ENCODE measurements around the gene RBM38.

- no peak for TF ChIP-seq POLR2A (IDR thresholded peaks at IDR 0.05; ENCODE audit: low read length)
- TF ChIP-seq MAX (IDR thresholded peaks at IDR 0.05), result no peak
- no peak for TF ChIP-seq CTCF (IDR thresholded peaks at IDR 0.05)
- TF ChIP-seq RNF2 (IDR thresholded peaks at IDR 0.05; ENCODE audit: borderline replicate concordance, low read depth), result no peak
- no peak for TF ChIP-seq RFX5 (IDR thresholded peaks at IDR 0.05)
- TF ChIP-seq CEBPB (IDR thresholded peaks at IDR 0.05), result no peak
- no peak for TF ChIP-seq TFCP2L1 (CRISPR knock-in tag; IDR thresholded peaks at IDR 0.05)
- TF ChIP-seq SREBF2 (IDR thresholded peaks at IDR 0.05), result no peak
- no peak for TF ChIP-seq HOXB5 (CRISPR knock-in tag; IDR thresholded peaks at IDR 0.05)
- no peak for TF ChIP-seq POLR2AphosphoS2 (conservative IDR thresholded peaks at IDR 0.05; ENCODE audit: low read length)
- no peak for TF ChIP-seq RARB (CRISPR knock-in tag; IDR thresholded peaks at IDR 0.05)
- no peak for TF ChIP-seq JUNB (IDR thresholded peaks at IDR 0.05)
- no peak for TF ChIP-seq ELK1 (IDR thresholded peaks at IDR 0.05; ENCODE audit: low read depth, low read length)
Measured at GRCh38 chr20:57426831-57427230, 35.6 kb downstream of the RBM38 start.
